Panc1 (cell line): ENCODE data around the gene DOCK4.

Source experiments
- CTCF ChIP-seq: fragments of 450-650 bp; IDR thresholded peaks from 2 replicates; pipeline ENCODE4 v1.5.1; 2017; ENCODE audit warnings: mild to moderate bottlenecking
- SIN3A ChIP-seq: IDR thresholded peaks from 2 replicates; pipeline ENCODE4 v1.6.1; 2012; ENCODE audit warnings: low read depth, mild to moderate bottlenecking, low read length, moderate library complexity, borderline replicate concordance; ENCODE audit not compliant: insufficient read depth
- TCF7L2 ChIP-seq: IDR thresholded peaks from 2 replicates; pipeline ENCODE4 v1.6.1; 2011; ENCODE audit warnings: mild to moderate bottlenecking, low read depth, low read length, inconsistent platforms

GRCh38 chr7:111893190-111893589, 313.0 kb downstream of the DOCK4 start:
- no peak for TF ChIP-seq CTCF
- no peak for TF ChIP-seq SIN3A
- TF ChIP-seq TCF7L2, result no peak
